A549 (cell line): ENCODE results near the gene RTBDN.

Experiments used
- CEBPB ChIP-seq, 2 experiments: fragments of >200 bp in 1 of 2; sonication (Bioruptor Twin) in 1 of 2; formaldehyde crosslinking in 1 of 2; IDR thresholded peaks; 2 replicates each; pipeline ENCODE4 v1.6.1; 2012 to 2016
- CTCF ChIP-seq: fragments of >200 bp; sonication (Bioruptor Twin); formaldehyde crosslinking; IDR thresholded peaks from 3 replicates; pipeline ENCODE4 v1.5.1; 2016
- EP300 ChIP-seq, 2 experiments: fragments of >200 bp; sonication (Bioruptor Twin); formaldehyde crosslinking; IDR thresholded peaks; 2 replicates in 1 of 2; 3 replicates in 1 of 2; pipeline ENCODE4 v1.6.1; 2016 to 2017
- HDAC2 ChIP-seq: fragments of 200-600 bp; sonication (generic); IDR thresholded peaks from 2 replicates; pipeline ENCODE4 v1.6.1; 2016
- HEYL ChIP-seq: fragments of 250-450 bp; sonication (Bioruptor Pico); IDR thresholded peaks from 2 replicates; pipeline ENCODE4 v1.8.0; 2021; ENCODE audit warnings: mild to moderate bottlenecking, moderate library complexity
- MAFK ChIP-seq: fragments of 450-650 bp; IDR thresholded peaks from 2 replicates; pipeline ENCODE4 v1.6.1; 2014; ENCODE audit not compliant: partially characterized antibody
- SREBF2 ChIP-seq: fragments of 450-650 bp; IDR thresholded peaks from 2 replicates; pipeline ENCODE4 v1.6.1; 2014; ENCODE audit warnings: mild to moderate bottlenecking, moderate library complexity

- no peak for TF ChIP-seq EP300 (IDR thresholded peaks at IDR 0.05)
- no peak for TF ChIP-seq CTCF
- no peak for TF ChIP-seq CEBPB (IDR thresholded peaks at IDR 0.05)
- no peak for TF ChIP-seq HEYL (CRISPR knock-in tag)
- TF ChIP-seq SREBF2, result no peak
- no peak for TF ChIP-seq MAFK
- TF ChIP-seq HDAC2, result no peak
Measured at GRCh38 chr19:12871681-12872080, 37.3 kb upstream of the RTBDN start.
